ENCODE results near the gene DNAJA1.

Gene DNAJA1

DNA sequence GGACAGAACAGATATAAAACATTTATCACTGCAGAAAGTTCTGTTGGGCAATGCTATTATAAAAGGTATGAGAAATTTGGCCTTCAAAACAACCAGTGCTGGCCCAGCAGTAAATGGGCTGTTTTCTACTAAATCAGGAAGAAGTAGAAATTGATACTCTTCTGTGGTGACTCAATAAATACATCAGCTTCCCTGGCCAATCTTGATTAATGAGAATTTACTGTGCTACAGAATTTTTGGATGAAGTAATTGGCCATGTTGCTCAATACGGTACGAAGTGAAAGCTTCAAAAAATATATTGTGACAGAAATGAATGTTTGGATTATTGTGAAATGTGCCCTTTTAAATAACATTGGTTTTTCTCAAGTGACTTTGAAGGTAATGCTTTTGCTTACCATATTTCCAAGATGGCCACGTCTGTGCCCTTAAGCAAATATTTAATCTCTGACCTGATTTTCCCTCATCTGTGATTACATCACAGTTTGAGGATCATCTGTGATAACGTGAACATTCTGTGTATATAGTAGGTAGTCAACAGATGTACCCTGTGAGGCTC is 4.2 kb downstream of the DNAJA1 start:
- DNase-seq: peak; percentile 95

DNA sequence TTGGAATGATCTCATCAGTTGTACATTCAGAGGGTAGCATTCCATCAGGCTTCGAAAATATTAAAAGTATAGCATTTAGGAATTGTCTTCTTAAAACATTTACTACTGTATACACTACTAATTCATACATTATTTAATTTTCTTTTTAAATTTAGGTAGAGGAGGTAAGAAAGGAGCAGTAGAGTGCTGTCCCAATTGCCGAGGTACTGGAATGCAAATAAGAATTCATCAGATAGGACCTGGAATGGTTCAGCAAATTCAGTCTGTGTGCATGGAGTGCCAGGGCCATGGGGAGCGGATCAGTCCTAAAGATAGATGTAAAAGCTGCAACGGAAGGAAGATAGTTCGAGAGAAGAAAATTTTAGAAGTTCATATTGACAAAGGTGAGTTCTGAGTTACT is 5.2 kb downstream of the DNAJA1 start:
- no peak for DNase-seq

- DNase-seq: no peak
Observed at GRCh38 chr9:33032292-33032691, 7.2 kb downstream of the DNAJA1 start.

DNA sequence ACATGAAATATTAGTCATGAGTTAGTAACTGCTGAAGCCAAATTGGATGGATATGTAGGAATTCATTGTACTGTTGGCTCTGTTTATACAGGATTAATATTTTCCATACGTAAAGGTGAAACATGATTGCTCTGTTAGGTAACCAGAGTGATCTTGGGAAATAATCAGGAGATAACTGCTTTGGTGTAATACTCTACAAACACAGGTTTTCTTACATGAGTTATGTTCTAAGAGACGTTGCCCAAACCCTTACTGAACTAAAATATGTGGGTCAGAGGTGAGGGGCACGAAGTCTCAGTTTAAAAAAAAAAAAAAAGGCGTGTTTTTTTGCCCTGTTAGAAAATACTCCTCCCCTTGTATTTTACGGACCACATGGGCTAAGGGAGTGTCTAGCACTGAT is 7.8 kb downstream of the DNAJA1 start:
- no peak for DNase-seq

DNA sequence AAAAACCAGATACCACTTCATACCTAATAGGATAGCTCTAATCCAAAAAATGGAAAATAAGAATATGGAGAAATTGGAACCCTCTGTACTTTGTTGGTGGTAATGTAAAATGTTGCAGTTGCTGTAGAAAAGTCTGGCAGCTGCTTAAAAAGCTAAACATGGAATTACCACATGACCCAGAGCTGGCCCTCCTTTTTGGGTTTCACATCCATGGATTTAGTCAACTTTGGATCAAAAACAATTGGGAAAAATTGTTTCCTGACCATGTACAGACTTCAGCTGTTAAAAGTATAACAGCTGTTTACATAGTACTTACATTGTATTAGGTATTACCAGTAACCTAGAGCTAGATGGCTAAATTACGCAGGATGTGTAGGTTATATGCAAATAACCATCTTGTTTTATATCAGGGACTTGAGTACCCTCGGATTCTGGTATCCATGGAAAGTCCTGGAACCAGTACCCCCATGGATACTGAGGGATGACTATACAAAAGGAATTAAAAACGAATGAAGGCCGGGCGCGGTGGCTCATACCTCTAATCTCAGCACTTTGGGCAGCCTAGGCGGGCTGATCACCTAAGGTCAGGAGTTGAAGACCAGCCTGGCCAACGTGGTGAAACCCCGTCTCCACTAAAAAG is 15.8 kb downstream of the DNAJA1 start:
- no peak for DNase-seq

GRCh38 chr9:33041432-33042188 is 16.5 kb downstream of the DNAJA1 start:
- DNase-seq: peak; percentile 87

DNA sequence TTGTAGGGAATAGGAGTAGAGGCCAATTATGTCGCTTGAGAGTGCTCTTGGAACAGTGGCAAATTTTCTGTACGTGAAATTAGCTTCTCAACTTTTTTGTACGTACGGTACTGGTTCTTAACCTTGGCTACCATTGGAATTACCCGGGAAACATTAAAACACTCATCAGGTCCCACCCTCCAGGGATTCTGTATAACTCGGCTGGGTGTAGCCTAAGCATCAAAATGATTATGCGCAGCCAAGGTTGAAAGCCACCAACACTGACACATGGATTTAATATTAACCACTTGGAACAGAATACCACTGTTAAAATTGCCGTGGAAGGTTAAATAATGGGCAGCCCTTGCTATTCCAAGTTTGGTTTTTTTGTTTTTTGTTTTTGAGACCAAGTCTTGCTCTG is 17.4 kb downstream of the DNAJA1 start:
- no peak for DNase-seq

GRCh38 chr9:33043671-33044070 is 18.6 kb downstream of the DNAJA1 start:
- no peak for DNase-seq

DNA sequence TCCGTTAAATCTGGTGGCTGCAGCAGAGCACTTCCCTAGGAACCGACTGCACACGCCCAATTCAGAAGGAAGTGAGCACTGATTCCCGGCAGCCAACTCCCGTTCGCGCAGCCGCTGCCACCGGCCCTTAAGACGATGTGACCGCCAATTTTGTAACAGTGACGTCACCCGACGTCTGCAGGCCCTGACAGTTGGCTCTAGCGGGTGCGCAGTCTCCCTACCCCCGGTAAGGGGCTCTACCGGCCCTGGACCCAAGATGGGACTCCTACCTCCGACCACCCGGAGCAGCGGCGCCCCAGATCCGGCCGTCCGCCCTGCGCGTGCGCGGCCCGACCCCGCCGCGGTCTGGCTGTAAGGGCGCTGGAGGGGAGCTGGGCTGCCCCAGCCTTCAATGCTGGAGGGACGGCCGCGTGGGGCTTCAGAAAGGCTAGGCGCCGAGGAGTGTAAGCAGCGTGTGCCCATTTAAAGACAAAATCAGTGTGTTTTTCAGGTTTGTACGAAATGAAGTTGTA is 19.1 kb downstream of the DNAJA1 start:
- peak; percentile 98 for DNase-seq

DNA sequence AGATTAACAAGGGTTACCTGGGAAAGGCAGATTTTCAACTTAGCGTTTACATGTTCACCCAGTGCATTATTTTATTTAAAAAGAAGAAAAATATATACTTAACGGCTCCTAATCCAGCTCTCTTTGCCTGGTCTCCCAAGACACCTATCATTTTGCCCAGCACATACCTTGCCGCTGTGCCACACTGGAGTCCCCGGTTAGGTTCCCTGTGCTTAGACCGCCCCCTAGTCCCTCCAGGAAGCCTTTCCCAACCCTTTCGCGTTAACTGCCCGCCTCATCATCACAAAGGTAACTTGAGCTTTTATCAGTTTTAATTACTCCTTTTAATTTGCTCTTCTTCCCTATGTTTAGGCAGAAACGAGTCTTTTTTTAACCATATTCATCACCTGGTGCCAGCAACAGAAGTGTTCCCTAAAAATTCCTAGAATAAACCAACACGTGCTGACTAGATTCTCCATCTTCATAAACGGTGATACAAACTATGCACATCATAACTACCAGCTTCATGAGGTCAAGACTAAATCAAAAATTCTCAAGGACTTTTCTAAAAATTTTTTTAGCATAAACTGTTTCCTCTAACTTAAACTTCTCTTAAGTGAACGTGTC is 19.7 kb downstream of the DNAJA1 start:
- DNase-seq: no peak

GRCh38 chr9:33046061-33046460 is 21.0 kb downstream of the DNAJA1 start:
- DNase-seq: no peak

DNA sequence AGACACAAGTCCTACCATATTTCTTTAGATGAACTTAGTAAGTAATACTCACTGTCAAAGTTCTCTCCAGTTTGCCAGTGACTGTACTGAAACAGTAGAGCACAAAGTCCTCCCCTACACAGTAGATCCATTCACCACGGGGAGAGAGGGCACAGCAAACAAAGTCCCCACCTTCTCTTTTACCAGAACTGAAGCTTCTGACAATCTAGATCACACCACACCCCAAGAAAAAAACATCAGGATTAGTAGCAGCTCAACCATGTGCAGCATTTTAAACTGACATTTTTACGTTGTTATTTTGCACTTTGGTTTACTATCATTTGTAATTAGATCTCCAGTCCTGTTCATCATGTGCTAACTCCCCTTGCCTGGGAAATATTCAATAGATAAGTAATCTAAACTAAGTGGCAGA is 23.0 kb downstream of the DNAJA1 start:
- no peak for DNase-seq

GRCh38 chr9:33049680-33050361 is 24.7 kb downstream of the DNAJA1 start:
- no peak for DNase-seq

- DNase-seq: peak; percentile 62
Observed at GRCh38 chr9:33051144-33051543, 26.1 kb downstream of the DNAJA1 start.

DNA sequence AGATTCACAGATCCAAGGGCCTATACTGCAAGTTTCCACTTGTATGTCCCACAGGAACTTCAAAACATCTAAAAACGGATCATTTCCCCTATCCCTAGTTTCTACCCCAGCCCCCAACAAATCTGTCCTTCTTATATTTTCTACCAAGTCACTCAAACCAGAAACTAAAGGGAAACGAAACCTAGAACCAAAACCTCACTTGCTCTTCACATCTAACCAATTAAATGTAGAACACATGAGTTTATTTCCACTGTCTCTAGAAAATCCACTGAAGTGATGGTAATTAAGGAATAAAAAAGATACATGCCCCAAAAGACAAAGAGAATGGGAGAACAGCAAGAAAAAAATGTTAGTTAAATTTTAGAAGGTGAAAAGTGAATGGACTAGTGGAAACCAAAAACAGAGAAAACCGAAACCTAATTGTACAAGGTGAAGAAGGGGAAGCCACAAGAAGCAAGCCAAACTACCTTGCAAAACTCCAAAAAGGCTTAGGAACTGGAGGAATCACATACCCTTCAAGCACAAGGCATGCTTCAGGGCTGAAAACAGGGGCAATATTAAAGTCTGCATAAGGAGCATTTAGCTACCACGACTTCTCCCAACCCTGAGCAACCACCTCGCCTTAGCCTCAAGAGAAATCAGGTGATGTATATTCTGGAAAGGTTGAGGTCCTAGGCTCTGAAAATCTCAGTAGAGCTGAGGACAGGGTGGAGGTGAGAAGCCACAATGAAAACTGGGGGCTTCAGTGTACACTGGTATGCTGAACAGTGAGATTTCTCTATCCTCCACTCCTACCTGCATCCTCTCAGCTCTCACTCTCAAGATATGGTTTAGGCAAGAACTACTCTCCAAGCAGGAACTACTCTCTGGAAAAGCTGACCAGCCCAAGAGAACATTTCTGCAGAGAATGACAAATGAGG is 40.3 kb downstream of the DNAJA1 start:
- DNase-seq: peak; percentile 88

- DNase-seq: no peak
Observed at GRCh38 chr9:33068991-33069390, 43.9 kb downstream of the DNAJA1 start.

GRCh38 chr9:33076046-33077004 is 51.3 kb downstream of the DNAJA1 start, which contains the start of gene SMU1:
Gene SMU1, minus strand, starts transcription at chr9:33076674. Its CDS starts 66 bp downstream, at chr9:33076608.
- DNase-seq: peak; percentile 98

- DNase-seq: no peak
Observed at GRCh38 chr9:33080534-33080933, 55.5 kb downstream of the DNAJA1 start.

- peak; percentile 77 for DNase-seq
Observed at GRCh38 chr9:33081128-33081851, 56.2 kb downstream of the DNAJA1 start.

DNA sequence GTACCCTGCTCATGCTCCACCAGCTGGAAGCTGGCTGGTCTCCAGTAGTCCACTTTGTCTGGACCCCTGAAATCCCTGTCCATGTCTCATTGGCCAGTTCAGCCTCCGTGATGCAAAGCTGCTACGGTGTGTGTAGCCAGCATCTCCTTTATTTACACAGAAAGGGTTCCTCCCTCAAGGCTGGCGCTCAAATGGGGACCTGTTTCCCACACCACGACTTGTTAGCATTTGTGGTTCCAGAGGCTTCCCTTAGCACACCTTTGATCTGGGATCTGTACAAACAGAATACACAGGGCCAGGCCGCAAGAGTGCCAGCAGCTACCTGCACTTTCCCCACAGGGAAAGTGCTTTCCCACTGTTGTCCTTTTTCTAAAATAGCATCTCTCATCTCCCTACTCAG is 57.1 kb downstream of the DNAJA1 start:
- no peak for DNase-seq
